Amniotic stem cell (primary cell): Measurements from ENCODE around the gene ANKRD9.
A peak's percentile ranks its signal among the peaks of the same experiment; 100 is the strongest.
"Not testable (repeated sequence)": the region's sequence is repeated elsewhere in the genome, so short reads cannot be mapped to it uniquely, and the experiment has no call there.

Source experiments
- DNase-seq: peaks from one replicate; lab custom pipeline; 2025; lab: John Stamatoyannopoulos, UW

Gene ANKRD9, protein sequence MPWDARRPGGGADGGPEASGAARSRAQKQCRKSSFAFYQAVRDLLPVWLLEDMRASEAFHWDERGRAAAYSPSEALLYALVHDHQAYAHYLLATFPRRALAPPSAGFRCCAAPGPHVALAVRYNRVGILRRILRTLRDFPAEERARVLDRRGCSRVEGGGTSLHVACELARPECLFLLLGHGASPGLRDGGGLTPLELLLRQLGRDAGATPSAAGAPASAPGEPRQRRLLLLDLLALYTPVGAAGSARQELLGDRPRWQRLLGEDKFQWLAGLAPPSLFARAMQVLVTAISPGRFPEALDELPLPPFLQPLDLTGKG

DNA sequence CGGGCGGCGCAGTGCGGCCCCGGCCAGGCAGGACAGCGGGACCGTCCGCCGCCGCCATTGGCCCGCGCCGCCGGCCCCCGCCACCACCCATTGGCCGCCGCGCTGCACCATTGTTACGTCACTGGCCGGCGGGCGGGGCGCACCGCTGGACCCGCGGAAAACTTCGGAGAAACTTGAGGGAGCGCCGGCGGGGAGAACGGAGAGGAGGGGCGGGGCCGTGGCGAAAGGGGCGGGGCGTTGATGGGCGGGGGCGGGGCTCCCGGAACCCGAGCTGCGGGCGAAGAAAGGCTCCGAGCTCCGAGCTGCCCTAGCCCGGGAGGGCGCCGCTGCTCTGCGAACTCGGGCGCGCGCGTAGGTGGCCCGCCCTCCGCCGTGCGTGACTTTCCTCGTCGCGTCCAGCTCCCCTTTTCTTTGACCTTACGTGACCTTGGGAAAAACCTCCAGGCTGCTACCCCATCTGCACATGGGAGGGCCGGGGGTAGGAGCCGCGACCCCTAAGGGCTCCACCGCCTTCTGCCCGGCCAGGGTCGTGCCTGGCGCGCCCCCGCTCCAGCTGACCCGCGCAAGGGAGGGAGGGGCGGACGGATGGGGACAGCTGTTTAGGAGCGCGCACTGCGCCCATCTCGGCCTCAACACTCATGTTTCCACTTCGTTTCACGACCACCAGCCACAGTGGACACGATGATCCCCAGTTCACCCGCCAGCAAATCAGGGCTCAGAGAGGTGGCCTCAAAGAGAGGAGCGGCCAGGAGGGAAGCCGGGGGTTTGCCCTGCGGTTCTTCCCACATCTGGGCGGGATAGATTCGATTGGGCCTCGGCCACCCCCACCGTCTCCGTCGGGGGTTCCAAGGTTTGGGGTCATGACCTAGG is at the start of gene ANKRD9:
ANKRD9 (minus strand) TSS at position 31 of the 870 bp plus-strand sequence. CDS start 1,887 bp downstream, outside the sequence.
- DNase-seq: peak; percentile 71

DNA sequence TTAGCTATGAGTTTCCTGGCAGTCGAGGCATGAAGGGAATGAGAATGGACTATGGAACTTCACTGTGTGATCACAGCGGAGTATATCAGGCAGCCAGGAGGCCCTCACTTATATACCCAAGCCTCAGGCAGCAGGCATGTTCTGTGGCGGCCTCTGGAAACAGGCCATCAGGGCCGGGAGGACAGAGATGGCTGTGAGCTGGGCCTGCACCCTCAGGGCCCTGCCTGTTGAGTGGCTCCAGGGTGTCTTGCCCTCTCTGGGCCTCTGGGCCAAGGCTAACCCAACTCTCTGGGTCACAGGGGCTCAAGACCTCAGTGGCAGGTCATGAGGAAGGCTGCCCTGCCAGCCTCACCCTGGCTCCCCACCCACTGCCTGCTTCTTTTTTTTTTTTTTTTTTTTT is 49.0 kb upstream of the ANKRD9 start:
- no peak for DNase-seq

DNA sequence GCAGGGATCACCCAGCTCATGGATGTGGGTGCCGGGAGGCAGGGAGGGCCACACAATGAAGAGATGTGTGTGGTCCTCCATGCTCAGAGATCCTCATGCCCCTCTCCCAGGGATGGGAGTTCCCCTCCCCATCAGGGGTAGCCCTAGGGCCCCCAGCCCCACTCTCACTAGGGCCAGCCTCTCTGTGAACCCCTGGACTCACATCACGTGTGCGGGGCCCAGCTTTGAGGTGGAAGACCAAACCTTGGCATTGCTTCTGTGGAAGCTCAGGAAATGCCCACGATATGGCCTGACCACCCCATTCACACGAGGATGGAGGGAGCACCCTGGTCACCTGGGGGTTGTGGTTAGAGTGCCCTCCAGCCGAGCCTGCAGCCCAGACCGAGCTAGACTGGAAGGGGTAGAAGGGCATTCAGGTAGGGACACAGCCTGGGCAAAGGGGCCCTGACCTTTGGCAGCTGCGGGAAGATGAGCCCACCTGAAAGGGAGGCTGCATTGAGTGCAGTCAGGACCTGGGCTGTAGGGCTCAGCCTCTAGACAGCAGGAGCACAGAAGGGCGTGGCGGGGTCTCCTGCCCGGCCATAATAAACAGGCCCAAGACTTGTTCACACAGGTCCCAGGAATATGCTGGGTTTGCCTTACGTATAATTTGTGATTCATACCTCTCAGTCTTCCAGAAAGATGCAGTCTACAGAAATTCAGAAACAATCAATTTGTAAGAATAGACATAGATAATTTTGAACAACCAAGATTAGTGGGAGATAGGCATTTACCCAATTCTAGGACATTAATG is 48.1 kb upstream of the ANKRD9 start:
- DNase-seq: no peak

DNA sequence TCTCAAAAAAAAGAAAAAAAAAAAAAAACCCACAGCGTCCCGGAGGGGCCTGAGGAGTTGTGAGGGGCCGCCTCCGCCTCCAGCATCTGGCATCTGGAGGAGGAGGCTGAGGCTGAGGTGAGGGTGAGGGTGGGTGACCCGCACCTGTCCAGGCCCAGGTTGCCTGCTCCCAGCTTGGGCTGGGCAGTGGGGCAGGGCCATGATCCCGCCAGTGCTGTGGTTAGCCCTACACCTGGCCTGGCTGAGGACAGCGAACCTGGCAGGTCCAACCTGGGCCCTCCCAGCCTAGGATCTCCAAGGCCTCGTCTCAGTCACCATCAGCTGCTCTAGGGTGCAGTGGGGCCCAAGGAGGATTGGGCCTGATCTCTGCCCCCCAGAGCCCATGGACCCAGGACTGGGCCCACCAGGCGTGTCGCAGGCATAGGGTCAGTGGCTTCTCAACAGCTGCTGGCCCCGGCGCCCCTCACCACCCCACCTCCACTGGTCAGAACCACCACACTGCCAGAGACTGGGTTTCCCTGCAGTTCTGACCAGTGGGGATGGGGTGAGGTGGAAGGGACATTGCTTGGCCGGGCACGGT is 46.6 kb upstream of the ANKRD9 start:
- no peak for DNase-seq

DNA sequence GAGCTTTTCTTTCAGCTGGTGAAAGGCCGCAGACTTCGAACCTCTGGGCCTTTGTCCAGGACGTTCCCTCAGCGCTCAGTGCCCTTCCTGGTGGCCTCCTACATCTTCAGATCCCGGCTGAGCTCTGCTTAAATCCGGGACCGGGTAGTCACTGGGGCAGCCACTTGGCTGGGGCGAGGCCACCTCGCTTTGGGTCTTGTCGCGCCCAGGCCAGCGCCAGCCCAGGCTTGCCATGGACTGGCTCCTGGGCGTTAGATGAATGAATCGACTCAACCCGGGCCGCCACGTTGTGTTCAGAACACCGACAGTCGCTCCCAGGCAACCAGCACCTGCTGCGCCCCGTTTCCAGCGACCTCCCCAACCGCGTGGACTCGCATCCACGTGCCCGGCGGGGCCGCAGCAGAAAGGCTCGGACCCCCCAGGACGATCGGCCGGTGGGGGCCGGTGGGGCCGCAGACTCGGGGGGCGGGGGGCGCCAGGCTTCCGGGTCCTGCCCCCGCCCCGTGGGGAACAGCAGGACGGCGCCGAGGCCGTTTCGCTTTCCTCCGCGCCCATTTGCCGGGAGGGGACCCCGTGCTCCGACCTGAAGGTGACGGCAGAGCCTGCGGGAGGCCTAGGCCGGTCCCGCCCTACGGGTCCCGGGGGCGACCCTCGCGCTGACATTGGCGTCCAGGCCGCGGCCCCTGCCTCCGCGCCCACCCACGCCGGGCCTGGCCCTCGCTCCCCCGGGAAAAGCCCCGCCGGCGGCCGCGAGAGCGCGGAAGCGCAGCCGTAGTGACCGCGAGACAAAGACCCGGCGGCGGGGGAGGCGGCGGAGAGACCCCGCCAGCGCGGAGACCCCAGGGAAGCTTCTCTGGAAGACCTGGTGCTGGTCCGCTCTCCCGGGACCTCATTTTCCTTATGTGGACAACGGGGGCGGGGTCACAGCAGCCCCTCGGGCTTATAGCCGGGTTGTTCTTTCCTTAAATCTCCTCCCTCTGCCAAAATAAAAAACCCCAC is 45.5 kb upstream of the ANKRD9 start:
- DNase-seq: no peak

DNA sequence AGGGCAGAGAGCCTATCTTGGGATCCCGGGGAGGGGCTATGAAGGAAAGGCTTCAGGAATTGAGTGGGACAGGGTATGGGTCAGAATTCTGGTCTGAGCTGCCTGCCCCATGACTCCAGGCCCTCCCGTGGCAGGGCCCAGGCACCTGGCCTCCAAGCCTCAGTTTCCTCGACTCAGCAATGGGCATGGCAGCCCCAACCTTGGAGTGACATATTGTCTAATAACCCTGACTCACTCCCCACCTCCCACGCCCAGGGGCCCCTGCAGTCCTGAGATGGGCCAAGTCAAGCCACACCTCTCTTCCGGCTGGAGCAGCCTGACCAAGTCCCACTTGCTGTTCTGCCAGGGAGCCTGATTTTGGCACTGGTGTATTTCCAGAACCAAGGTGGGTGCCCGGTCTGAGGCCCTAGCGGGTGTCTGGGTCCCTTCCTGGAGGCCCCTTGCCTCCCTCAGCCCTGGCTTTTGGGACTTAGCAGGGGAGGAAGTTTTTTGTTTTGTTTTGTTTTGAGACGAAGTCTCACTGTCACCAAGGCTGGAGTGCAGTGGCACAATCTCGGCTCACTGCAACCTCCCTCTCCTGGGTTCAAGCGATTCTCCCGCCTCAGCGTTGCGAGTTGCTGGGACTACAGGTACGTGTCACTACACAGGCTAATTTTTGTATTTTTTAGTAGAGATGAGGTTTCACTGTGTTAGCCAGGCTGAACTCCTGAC is 42.6 kb upstream of the ANKRD9 start:
- no peak for DNase-seq

DNA sequence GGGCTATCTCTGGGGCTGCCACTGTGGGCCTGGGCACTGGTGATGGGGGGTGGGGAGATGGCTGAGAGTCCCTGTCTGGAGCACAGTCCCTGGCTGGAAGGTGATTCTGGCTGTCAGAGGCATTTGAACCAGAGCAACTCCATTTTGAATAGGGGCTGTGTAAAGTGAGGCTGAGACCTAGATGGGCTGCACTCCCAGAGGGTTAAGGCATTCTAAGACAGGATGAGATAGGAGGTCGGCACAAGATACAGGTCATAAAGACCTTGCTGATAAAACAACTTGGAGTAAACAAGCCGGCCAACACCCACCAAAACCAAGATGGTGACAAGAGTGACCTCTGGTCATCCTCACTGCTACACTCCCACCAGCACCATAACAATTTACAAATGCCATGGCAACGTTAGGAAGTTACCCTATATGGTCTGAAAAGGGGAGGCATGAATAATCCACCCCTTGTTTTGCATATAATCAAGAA is 41.4 kb upstream of the ANKRD9 start:
- DNase-seq: not testable (repeated sequence)

DNA sequence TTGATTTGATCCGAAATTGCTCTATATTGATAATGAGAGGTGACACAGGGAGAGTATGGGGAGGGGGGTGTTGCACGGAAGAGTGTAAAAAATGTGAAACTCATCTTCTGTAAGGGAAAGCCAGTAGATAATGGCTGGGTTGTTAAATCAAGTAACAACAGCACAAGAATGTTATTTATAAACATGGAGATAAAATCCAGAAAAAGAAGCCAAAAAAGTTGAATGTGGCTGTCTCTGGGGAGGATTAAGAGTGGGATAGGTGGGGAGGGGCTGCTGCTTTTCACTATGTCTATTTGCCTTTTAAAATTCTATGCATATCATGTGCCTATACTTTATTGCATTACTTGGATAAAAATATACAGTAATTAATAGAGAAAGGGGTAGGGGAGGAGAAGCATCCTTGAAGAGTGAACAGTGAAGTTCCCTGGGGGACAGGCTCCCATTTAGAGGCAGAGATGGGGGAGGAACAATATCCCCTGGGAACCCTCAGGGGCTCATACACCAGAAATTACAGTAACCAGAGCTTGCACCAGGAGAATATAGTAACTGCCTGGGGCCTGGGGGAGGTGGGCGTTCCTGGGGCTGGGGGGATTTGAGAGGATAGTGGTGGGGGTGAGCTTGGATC is 39.2 kb upstream of the ANKRD9 start:
- no peak for DNase-seq

DNA sequence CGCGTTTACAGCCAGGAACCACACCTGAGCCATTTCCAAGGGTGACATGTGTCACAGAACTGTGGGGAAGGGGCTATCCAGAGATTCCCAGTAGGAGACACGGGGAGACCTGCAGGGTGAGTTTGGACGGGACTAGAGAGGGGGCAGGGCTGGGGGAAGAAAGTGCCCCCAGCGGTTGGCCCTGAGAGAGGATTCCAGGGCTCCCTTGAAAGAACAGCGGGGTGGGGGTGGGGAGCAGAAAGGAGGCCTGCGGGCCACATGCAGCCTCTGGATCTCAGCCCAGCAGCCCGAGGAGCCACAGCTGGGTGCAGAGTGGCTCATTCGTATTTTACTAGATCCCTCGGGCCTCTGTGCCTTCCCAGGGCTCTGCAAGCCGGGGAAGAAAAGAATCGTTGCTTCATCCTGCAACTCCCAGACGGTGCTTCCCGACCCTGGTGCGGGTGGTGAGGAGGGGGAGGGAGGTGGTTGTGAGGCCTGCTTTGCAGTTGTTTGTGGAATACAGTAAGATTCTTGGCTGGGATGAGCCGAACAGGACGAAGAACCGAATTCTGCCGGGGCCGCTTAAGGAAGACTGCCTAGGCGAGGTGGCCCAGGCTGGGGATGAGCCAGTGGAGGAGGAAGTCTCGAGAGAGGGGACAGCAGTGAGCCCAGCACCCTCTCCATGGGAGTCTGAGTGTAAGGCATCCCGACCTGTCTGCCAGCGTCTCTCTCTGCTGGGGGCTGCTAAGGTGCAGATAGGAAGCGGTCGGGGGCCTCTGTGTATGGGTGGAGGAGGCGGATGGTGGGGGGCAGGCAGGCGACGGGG is 36.1 kb upstream of the ANKRD9 start:
- no peak for DNase-seq

DNA sequence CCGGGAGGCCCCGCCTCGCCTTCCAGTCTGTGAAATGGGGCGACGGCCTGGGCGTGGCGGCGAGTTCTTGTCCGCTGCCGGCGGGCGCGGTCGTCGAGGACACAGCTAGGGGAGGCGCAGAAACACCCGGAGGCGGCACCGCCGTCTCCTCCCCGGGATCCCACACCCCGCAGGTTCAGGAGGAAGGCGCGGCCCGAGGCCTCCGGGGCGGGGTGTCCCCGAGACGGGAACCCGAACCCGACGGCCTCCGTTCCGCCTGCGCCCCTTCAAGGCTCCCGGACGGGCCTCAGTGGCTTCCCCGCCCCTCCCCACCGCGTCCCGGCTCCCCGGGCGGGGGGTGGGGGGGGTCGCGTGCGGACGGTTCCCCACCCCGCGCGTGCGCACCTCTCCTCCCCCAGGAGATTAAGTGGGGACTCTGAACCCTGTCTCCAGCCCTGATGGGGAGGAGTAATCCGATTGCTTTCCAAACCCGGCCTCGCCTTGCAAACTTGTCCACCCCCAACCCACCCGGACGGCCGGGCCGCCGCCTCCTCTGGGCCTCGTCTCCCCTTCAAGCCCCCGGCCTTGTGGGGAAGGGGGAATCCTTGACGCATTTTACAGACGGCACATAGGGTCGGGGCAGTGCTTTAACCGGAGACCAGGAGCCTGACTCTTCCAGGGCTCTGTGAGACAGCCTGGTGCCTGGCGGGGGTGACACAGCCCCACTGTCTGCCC is 35.3 kb upstream of the ANKRD9 start:
- DNase-seq: no peak

DNA sequence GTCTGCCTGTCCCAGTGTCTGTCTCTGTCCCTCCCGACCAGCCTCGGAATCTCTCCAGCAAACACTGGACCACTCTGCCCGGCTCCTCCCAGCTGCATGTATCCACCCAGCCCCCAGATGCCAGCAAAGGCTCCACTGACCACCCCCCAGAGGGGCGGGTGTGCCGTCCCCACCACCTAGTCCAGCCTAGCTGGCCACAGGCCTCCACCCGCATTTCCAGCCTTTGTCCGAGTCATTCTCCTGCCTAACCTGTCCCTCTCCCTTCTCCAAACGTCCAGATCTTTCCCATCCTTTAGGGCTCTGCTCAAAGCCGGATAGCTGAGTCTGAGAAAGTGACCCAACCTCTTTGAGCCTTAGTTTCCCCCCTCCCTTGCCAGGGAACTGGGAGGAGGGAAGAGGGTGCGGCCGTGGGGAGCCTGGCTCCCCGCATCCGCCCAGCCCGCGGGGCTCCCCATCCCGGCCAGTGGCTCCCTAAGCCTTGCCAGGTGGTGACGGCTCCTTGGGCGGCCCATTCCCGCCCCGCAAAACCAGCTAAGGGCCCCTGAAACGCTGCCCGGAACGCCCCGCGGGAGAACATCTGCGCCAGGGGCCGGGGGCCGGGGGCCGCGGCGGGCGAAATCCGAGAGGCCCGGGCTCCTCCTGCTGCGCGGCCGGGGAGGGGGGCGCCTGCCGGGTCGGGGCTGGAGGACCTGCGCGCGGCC is 34.6 kb upstream of the ANKRD9 start:
- no peak for DNase-seq

DNA sequence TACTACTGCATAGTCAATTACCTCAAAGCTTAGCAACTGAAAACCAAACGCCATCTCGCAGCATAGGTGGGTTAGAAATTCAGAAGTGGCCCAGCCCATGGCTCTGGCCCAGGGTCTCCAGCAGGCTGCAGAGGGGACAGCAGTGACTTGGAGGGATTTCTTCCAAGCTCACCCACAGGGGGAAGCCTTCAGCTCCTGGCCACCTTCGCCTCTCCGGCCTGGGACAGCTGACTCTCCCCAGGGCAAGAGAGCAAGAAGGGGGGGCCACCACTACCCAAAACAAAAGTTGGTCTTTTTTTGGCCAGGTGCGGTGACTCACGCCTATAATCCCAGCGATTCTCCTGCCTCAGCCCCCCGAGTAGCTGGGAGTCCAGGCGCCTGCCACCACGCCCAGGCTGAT is 32.2 kb upstream of the ANKRD9 start:
- no peak for DNase-seq

DNA sequence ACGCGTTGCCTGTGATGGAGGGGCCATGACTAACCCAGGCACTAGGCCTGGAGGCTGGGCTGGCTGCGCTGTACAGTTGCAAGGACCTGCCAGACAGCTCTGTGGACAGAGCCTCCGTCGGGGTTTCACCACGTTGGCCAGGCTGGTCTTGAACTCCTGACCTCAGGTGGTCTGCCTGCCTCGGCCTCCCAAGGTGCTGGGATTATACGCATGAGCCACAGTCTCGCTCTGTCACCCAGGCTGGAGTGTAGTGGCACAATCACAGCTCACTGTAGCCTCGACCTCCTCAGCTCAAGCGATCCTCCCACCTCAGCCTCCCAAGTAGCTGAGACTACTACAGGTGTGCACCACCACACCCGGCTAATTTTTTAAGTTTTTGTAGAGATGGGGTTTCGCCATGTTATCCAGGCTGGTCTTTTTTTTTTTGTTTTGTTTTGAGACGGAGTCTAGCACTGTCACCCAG is 31.5 kb upstream of the ANKRD9 start:
- not testable (repeated sequence) for DNase-seq

DNA sequence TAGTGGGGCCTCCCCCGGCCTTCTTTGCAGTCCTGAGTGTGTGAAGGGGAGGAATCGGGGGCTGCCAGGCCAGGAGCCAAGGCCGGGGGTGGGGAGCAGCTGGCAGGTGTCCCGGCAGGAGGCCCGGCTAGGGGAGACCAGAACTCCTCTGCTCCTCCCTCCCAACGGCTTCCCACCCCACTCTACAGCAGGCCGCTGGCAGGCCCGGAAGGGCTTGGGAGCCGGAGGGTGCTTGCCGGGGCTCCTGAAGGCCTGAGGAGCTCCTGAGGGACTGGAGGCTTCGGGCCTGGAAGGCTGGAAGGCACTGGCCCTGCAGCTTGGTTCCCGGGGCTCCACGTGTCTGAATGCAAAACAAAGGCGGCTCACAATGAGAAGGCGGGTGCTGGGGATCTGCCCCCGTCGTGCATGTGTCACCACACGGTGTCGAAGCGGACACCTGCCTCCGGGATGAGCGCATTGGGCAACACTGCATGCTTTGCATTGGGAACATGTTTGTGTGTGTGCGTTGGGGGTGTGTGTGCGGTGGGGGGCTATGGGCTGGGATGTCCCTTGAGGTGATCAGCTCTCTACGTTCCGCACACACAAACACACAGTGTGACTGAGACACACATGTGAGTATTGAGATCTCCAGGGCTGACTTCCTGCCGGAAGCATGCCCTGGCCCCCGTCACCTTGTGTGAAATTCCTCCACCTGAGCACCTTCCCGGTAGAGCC is 30.9 kb upstream of the ANKRD9 start:
- no peak for DNase-seq

DNA sequence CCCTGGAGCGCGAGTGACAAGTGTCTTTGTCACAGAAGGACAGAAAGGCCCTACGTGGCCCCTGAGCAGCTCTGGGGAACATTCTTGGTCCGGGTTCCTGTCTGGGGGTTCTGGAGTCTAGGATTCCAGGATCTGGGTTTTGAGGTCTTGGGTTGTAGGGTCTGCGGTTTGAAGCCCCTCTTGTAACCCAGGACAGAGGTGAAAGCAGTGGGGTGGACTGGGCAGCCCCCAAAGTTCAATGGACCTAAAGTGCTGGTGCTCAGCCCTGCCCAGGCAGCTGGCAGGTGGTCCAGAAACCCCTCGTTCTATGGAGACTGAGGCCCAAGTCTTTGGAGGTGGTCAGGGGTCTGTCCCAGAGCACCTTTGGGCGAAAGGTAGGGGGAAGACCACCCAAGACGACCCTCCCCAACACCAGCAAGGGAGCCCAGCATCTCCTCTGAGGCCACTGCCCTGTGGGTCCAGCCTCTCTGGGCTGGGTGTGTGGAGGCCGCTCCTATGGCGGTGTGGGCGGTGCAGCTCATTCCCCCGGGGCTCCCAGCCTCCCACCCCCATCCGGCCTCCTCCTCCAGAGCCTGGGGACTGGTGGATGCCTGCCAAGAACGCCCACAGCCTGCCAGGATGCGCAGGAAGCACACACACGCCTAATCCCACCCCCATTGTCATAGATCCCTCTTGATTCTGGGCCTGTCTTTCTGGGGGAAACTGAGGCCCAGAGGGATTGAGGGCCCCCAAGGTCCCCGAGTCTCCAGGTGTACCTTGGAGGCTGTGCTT is 30.2 kb upstream of the ANKRD9 start:
- DNase-seq: no peak
